ENCODE results near the gene ARSG.

GRCh38 chr17:68301438-68301959, 10.2 kb downstream of the ARSG start:
- TF ChIP-seq, protein P1, sequence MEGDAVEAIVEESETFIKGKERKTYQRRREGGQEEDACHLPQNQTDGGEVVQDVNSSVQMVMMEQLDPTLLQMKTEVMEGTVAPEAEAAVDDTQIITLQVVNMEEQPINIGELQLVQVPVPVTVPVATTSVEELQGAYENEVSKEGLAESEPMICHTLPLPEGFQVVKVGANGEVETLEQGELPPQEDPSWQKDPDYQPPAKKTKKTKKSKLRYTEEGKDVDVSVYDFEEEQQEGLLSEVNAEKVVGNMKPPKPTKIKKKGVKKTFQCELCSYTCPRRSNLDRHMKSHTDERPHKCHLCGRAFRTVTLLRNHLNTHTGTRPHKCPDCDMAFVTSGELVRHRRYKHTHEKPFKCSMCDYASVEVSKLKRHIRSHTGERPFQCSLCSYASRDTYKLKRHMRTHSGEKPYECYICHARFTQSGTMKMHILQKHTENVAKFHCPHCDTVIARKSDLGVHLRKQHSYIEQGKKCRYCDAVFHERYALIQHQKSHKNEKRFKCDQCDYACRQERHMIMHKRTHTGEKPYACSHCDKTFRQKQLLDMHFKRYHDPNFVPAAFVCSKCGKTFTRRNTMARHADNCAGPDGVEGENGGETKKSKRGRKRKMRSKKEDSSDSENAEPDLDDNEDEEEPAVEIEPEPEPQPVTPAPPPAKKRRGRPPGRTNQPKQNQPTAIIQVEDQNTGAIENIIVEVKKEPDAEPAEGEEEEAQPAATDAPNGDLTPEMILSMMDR (conservative IDR thresholded peaks at IDR 0.05; ENCODE audit: low read length) = no peak
- no peak for TF ChIP-seq EZH2phosphoT487 (IDR thresholded peaks at IDR 0.05; ENCODE audit: borderline replicate concordance, low read depth, low read length)
